ENCODE results near the gene MYO7B. TPM values are rescaled to one million over a fixed set of nuclear protein-coding genes. Genes with fewer than 3 reads are reported as not detected.

Gene MYO7B
- total and polyA plus RNA-seq, 9 of the 15 experiments (the other 6 are each of a cell fraction or from before 2014, with no cell fraction given) = 0.08 TPM; not detected in 8

DNA sequence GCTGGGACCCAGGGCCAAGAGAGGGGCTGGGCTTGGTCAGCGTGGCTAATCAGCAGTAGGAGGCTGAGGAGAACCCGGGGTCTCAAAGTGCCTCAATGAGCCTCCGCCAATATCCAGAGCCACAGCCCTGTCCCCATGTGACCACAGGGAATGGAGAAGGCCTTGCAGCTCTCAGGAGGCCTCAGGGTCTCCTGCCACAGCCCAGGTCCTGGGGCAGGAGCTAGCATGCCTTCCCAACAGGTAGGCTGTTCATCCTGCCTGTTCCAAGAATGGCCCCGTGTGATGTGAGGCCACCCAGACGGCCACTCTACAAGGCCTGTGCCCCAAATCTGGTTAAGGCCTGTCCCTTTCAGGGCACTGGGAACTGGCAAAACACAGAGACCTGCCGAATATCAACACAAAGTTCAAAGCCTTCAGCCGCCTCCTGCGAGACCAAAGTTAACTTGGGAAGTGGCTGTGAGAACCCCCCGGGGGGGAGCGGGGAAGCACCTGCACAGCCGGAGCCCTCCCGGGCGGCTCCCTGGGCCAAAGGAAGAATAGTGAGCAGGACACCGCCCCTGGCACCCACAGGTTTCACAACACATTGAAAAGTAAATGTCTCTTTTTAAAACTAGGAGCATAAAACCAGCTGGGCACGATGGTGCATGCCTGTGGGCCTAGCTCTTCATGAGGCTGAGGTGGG lies 144.3 kb downstream of the MYO7B start:
- Histone ChIP-seq H3K4me1 (replicated peaks in 1 of 2; ENCODE audit: control insufficient read depth in 2 of 2, insufficient read depth in 2 of 2, low read length in 2 of 2) (peaks cover 0 to 15% of the 10 kb centered on the region in 2 experiments; a peak in 3 of 5 replicates), H3K9me1 (ENCODE audit: control insufficient read depth, insufficient read depth, low read length) (no peaks in the 10 kb centered on the region), H3K36me3 (ENCODE audit: control insufficient read depth, insufficient read depth, low read length) (no peaks in the 10 kb centered on the region), H3K4me3 (no peak overlapping the region), H3K27ac (ENCODE audit: extremely low read depth, low read depth, low read length) (no peak overlapping the region), H3K9me3 (replicated peaks; ENCODE audit: control insufficient read depth, insufficient read depth, low read depth, low read length) (no peaks in the 10 kb centered on the region), H3K9ac (ENCODE audit: insufficient read depth in 1 of 2, low read depth in 2 of 2, low read length in 2 of 2) (no peak overlapping the region), H3K27me3 (ENCODE audit: control insufficient read depth in 2 of 2, insufficient read depth in 2 of 2, low read length in 2 of 2) (peaks cover 42 to 65% of the 10 kb centered on the region in 2 experiments), H3K4me2 (ENCODE audit: insufficient read depth, low read length) (no peak overlapping the region), H3K79me2 (ENCODE audit: control insufficient read depth, insufficient read depth, low read length) (no peaks in the 10 kb centered on the region), H4K20me1 (replicated peaks; ENCODE audit: control insufficient read depth, insufficient read depth, low read length) (peaks cover 6% of the 10 kb centered on the region; the same call in 1 of the 2 replicates), H2AFZ (ENCODE audit: low read depth, low read length) (no peak overlapping the region)
- FAIRE-seq = no peak
- TF ChIP-seq SREBF2 (CRISPR knock-in tag; IDR thresholded peaks at IDR 0.05) (no peak), RAD51 (IDR thresholded peaks at IDR 0.05; ENCODE audit: borderline replicate concordance, low read depth) (no peak), GTF2E2 (tag; IDR thresholded peaks at IDR 0.05) (no peak), FOXJ2 (tag; IDR thresholded peaks at IDR 0.05) (no peak), ASH1L (IDR thresholded peaks at IDR 0.05; ENCODE audit: borderline replicate concordance, low read depth, partially characterized antibody) (no peak), EP400 (IDR thresholded peaks at IDR 0.05) (no peak), BRCA1 (IDR thresholded peaks at IDR 0.05) (no peak), BRCA1 (CRISPR knock-in tag; IDR thresholded peaks at IDR 0.05) (no peak), TOE1 (IDR thresholded peaks at IDR 0.05; ENCODE audit: borderline replicate concordance) (no peak), TOE1 (CRISPR knock-in tag; IDR thresholded peaks at IDR 0.05; ENCODE audit: borderline replicate concordance, low read depth) (no peak)
- TF ChIP-seq, protein P1, sequence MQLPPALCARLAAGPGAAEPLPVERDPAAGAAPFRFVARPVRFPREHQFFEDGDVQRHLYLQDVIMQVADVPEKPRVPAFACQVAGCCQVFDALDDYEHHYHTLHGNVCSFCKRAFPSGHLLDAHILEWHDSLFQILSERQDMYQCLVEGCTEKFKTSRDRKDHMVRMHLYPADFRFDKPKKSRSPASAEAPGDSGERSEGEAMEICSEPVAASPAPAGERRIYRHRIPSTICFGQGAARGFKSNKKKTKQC (CRISPR knock-in tag; IDR thresholded peaks at IDR 0.05) = no peak
- TF ChIP-seq, protein P2, sequence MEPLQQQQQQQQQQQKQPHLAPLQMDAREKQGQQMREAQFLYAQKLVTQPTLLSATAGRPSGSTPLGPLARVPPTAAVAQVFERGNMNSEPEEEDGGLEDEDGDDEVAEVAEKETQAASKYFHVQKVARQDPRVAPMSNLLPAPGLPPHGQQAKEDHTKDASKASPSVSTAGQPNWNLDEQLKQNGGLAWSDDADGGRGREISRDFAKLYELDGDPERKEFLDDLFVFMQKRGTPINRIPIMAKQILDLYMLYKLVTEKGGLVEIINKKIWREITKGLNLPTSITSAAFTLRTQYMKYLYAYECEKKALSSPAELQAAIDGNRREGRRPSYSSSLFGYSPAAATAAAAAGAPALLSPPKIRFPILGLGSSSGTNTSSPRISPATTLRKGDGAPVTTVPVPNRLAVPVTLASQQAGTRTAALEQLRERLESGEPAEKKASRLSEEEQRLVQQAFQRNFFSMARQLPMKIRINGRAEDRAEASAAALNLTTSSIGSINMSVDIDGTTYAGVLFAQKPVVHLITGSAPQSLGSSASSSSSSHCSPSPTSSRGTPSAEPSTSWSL (CRISPR knock-in tag; IDR thresholded peaks at IDR 0.05; ENCODE audit: borderline replicate concordance) = no peak
- TF ChIP-seq, protein P3, sequence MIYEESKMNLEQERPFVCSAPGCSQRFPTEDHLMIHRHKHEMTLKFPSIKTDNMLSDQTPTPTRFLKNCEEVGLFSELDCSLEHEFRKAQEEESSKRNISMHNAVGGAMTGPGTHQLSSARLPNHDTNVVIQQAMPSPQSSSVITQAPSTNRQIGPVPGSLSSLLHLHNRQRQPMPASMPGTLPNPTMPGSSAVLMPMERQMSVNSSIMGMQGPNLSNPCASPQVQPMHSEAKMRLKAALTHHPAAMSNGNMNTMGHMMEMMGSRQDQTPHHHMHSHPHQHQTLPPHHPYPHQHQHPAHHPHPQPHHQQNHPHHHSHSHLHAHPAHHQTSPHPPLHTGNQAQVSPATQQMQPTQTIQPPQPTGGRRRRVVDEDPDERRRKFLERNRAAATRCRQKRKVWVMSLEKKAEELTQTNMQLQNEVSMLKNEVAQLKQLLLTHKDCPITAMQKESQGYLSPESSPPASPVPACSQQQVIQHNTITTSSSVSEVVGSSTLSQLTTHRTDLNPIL (CRISPR knock-in tag; IDR thresholded peaks at IDR 0.05) = no peak
- DNase-seq (ENCODE audit: extremely low read depth in 1 of 4, low spot score in 3 of 4) = no peak
- ChIA-PET CTCF (ENCODE audit: low intra/inter-chr PET ratio) (no interaction called here), POLR2A (no interaction called here)
- ATAC-seq = no peak
- in situ Hi-C loops (cut with MboI) (no loop called here), intact Hi-C loops (cut with micrococcal nuclease) (no loop called here)
- no TSS peak for BruUV-seq (replicated peaks)
- 9% methylated on average over 14 of the region's 15 CpGs for WGBS (ENCODE audit: insufficient coverage, low coverage, missing lambda C conversion rate)

Measured in K562 (cell line).